ENCODE data around the gene TENT4B.

TENT4B gene

DNA sequence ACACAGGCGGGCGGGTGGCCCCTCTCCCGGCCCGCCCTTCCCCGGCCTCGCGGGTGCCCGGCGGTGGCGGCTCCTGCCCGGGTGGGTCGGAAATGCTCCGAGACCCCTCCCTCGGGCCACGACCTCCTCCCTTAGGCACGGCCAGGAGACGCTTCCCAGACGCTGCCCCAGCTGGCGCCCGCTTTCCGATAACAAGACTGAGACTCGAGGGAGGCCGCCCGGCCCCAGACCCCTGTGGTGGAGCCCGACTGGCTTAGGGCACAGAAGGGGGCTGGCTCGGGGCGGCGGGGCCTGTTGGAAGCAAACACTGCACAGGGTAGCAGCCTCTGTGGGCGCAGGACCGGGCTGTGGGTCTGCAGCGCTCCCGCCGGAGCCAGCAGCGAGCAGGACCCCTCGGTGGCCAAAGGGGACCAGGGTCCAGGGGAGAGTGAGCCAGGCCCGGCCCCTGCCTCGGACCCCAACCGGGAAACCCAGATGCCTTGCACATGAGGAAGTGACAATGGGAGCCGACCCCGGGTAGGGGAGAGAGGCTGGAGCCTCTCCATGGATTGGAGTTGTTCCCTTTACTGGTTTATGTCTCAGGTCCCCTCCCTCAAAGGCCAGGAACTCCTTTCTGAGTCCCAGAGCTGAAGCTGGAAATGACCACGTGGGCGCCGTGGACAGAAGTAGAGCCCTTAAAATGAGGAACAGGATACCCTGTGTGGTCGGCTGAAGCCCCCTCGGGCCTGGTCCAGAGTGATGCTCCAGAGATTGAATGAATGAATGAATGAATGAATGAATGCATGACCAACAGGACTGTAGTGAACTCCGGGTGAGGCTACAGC, 93.4 kb downstream of the TENT4B start:
- TF ChIP-seq ZFX (IDR thresholded peaks at IDR 0.05; ENCODE audit: borderline replicate concordance): no peak
- TF ChIP-seq, protein P1, sequence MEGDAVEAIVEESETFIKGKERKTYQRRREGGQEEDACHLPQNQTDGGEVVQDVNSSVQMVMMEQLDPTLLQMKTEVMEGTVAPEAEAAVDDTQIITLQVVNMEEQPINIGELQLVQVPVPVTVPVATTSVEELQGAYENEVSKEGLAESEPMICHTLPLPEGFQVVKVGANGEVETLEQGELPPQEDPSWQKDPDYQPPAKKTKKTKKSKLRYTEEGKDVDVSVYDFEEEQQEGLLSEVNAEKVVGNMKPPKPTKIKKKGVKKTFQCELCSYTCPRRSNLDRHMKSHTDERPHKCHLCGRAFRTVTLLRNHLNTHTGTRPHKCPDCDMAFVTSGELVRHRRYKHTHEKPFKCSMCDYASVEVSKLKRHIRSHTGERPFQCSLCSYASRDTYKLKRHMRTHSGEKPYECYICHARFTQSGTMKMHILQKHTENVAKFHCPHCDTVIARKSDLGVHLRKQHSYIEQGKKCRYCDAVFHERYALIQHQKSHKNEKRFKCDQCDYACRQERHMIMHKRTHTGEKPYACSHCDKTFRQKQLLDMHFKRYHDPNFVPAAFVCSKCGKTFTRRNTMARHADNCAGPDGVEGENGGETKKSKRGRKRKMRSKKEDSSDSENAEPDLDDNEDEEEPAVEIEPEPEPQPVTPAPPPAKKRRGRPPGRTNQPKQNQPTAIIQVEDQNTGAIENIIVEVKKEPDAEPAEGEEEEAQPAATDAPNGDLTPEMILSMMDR (IDR thresholded peaks at IDR 0.05): no peak
- H3K27ac ChIP-seq: no peak overlapping the region

DNA sequence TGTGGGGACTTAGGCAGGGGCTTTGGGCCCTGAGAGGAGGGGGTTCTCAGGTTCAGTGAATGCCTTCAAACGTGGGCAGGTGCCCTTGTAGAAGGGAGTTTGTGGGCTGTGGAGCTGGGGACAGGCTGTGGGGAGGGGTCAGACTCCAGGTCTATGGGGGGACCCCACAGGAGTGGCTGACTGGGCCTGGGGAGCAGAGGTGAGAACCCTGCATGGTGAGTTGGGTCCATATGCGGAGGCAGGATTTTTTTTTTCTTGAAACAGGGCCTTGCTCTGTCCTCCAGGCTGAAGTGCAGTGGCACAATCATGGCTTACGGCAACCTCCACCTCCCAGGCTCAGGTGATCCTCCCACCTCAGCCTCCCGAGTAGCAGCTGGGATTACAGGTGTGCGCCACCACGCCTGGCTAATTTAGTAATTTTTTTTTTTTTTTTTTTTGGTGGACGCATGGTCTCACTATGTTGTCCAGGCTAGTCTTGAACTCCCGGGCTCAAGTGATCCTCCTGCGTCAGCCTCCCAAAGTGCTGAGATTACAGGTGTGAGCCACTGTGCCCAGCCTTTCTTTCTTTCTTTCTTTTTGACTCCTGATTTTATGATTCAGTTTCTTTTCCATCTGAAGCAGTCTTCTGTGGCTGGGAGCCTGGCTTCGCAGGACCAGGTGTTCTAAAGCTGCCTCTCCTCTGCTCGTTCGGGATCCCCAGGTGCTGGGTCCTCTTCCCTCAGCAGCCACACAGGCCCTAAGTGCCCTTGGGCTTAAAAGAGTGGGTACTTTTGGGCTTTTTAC, 94.2 kb downstream of the TENT4B start:
- TF ChIP-seq ZFX (IDR thresholded peaks at IDR 0.05; ENCODE audit: borderline replicate concordance): no peak
- TF ChIP-seq, protein P1 (IDR thresholded peaks at IDR 0.05): no peak
- H3K27ac ChIP-seq: no peak overlapping the region

DNA sequence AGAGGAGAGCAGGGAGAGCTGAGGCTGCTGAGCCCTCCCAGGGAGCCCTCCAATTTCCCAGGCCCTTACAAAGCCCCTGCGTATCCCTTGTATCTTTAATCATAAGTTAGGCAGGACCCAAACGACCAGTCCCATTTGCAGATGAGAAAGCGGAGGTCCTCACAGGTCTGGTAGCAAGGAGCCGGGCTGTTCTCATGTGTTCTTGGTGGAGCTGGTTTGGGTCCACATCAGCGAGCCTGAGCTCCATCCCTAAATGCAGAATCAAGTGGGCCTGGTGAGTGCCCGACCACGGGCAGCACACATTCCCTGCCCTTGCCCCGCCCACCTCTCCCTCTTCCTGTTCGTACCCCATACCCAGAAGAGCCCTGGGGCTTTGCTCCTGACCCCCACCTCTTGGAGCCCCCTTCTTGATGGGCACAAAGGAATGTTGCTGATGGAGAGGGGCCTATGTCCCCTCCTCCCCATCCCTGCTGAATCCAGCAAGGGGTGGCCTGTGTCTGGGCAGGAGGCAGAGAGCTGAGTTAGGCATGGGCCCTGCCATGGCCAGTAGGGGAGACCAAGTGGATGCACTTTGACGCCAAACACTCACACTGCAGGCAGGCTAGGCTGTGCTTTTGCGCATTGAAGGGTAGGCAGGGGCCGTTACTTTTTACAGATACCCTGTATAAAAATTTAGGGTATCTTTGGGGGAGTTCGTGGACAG, 95.0 kb downstream of the TENT4B start:
- no peak overlapping the region for H3K27ac ChIP-seq
- no peak for TF ChIP-seq ZFX (IDR thresholded peaks at IDR 0.05; ENCODE audit: borderline replicate concordance)
- TF ChIP-seq, protein P1 (IDR thresholded peaks at IDR 0.05): no peak

DNA sequence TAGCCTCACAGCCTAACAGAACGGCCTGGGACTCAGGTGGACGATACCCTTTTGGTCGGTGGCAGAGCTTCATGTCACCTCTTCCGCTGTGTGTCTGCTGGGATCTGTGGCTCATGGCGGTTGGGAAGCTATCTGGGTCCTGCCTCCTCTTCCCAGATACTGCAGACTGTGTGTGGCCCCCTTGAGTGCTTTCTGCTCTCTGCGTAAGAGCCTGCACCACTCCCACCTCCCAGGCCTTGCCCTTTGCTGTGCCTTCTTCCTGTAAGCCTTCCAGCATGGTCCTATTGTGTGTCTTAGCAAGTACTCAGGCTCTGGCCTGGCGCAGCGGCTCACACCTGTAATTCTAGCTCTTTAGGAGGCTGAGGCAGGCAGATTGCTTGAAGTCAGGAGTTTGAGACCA, 95.7 kb downstream of the TENT4B start:
- no peak for TF ChIP-seq ZFX (IDR thresholded peaks at IDR 0.05; ENCODE audit: borderline replicate concordance)
- TF ChIP-seq, protein P1 (IDR thresholded peaks at IDR 0.05): no peak
- H3K27ac ChIP-seq: no peak overlapping the region

DNA sequence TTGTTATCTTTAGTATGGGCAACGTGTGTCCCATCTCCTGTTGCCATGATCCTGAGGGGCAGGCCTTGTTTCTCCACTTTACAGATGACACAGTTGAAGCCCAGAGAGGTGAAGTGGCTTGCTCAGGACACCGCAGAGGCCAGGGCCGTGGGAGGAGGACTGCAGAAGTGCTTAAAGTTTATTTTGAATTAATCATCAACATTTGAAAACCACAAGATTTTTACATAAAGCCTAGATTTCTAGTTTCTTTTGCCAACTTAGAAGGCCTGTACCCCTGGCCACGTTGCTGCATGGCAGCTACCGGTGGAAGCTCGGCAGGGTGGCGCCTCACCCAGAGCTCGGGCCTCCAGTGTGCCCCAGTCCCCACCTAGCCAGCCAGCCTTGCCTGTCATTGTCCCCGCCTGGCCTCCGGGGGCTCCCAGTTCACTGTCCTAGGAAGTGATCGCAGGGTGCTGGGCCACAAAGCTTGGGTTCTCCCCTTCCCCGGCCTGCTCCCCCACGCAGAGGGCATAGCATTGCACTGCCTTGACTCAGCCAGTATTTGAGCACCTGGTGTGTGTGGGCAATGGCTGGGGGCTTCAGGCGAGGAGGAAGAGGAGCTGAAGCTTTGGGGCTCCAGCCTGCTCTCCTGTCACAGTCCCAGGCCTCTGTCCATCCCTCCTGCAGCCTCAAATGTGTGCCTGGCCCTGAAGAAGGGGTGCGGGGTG, 98.4 kb downstream of the TENT4B start:
- H3K27ac ChIP-seq: no peak overlapping the region
- TF ChIP-seq, protein P1 (IDR thresholded peaks at IDR 0.05): no peak
- no peak for TF ChIP-seq ZFX (IDR thresholded peaks at IDR 0.05; ENCODE audit: borderline replicate concordance)

DNA sequence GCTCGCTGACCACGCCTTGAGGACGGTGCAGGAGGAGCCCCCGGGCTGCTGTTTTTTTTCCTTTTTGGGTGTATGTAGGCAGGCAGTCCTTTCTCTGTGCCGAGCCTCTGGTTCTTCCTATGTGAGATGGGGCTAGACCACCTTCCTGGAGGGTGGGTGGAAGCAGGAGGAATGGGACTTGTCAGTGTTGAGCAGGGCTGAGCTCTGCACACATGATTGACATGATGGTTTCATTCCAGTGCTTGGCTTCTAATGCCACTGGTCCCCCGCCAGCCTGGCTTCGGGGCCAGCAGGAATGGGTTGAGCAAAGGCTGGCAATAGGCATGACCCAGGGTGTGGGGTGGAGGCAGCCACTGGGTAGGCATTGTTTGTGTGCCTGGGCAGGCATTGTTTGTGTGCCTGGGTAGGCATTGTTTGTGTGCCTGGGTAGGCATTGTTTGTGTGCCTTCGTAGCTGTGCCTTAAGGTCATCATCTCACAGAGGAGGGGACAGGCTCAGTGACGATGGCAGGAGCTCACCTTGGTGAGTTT, 99.0 kb downstream of the TENT4B start:
- TF ChIP-seq, protein P1 (IDR thresholded peaks at IDR 0.05): no peak
- no peak for TF ChIP-seq ZFX (IDR thresholded peaks at IDR 0.05; ENCODE audit: borderline replicate concordance)
- H3K27ac ChIP-seq: no peak overlapping the region
